ENCODE measurements around the gene KLHDC1. TPM values are rescaled to one million over a fixed set of nuclear protein-coding genes. Genes with fewer than 3 reads are reported as not detected.

Gene KLHDC1
- total RNA-seq, 4 donors from 2014 or later, result 6.6 to 20.3 (median 16.1) TPM

- DNase-seq (ENCODE audit: low spot score in 2 of 2), result no peak
- Histone ChIP-seq H3K36me3 (peaks cover 0 to 10% (median 0%) of the 10 kb centered on the region in 3 donors), H3K27me3 (no peaks in the 10 kb centered on the region), H3K9me3 (no peaks in the 10 kb centered on the region), H3K27ac (no peak overlapping the region), H3K4me1 (no peaks in the 10 kb centered on the region), H3K4me3 (no peak overlapping the region)
- TF ChIP-seq POLR2A (IDR thresholded peaks at IDR 0.05) (no peak), CTCF (IDR thresholded peaks at IDR 0.05) (no peak), EP300 (IDR thresholded peaks at IDR 0.05) (no peak)
Measured at GRCh38 chr14:49670475-49670874, 22.4 kb upstream of the KLHDC1 start.

GRCh38 chr14:49673586-49673985 lies 19.3 kb upstream of the KLHDC1 start:
- Histone ChIP-seq H3K9me3 (no peaks in the 10 kb centered on the region), H3K4me1 (no peaks in the 10 kb centered on the region), H3K4me3 (no peak overlapping the region), H3K27me3 (no peaks in the 10 kb centered on the region), H3K27ac (no peak overlapping the region), H3K36me3 (peaks cover 0 to 15% (median 0%) of the 10 kb centered on the region in 3 donors)
- TF ChIP-seq CTCF (IDR thresholded peaks at IDR 0.05) (no peak), POLR2A (IDR thresholded peaks at IDR 0.05) (no peak), EP300 (IDR thresholded peaks at IDR 0.05) (no peak)
- DNase-seq (ENCODE audit: low spot score in 2 of 2), result no peak
- 92 to 94% methylated on average over 2 of the region's 2 CpGs for WGBS, 2 donors

GRCh38 chr14:49677643-49678042 lies 15.3 kb upstream of the KLHDC1 start:
- WGBS, 2 donors, result 94 to 96% methylated on average over 4 of the region's 4 CpGs
- H3K9me3 ChIP-seq, result no peaks in the 10 kb centered on the region
- H3K4me3 ChIP-seq, result no peak overlapping the region
- H3K4me1 ChIP-seq, result no peaks in the 10 kb centered on the region
- H3K27me3 ChIP-seq, result no peaks in the 10 kb centered on the region
- H3K27ac ChIP-seq, result no peak overlapping the region
- TF ChIP-seq CTCF (IDR thresholded peaks at IDR 0.05) (no peak), POLR2A (IDR thresholded peaks at IDR 0.05) (no peak), EP300 (IDR thresholded peaks at IDR 0.05) (no peak)
- no peak for DNase-seq (ENCODE audit: low spot score in 2 of 2)
- H3K36me3 ChIP-seq, result peaks cover 0 to 14% (median 0%) of the 10 kb centered on the region in 3 donors

GRCh38 chr14:49679271-49679670 lies 13.6 kb upstream of the KLHDC1 start:
- H3K27ac ChIP-seq, result no peak overlapping the region
- no peak overlapping the region for H3K4me3 ChIP-seq
- H3K9me3 ChIP-seq, result no peaks in the 10 kb centered on the region
- no peaks in the 10 kb centered on the region for H3K27me3 ChIP-seq
- WGBS, 2 donors, result 62 to 65% methylated on average over 2 of the region's 2 CpGs
- H3K4me1 ChIP-seq, result no peaks in the 10 kb centered on the region
- no peak for TF ChIP-seq EP300 (IDR thresholded peaks at IDR 0.05)
- TF ChIP-seq CTCF (IDR thresholded peaks at IDR 0.05), result no peak
- TF ChIP-seq POLR2A (IDR thresholded peaks at IDR 0.05), result no peak
- peaks cover 0 to 8% (median 0%) of the 10 kb centered on the region in 3 donors for H3K36me3 ChIP-seq
- DNase-seq (ENCODE audit: low spot score in 2 of 2), result no peak

- WGBS, 2 donors, result 91 to 94% methylated on average over 4 of the region's 4 CpGs
- H3K36me3 ChIP-seq, result peaks cover 0 to 3% (median 0%) of the 10 kb centered on the region in 3 donors
- H3K9me3 ChIP-seq, result no peaks in the 10 kb centered on the region
- TF ChIP-seq EP300 (IDR thresholded peaks at IDR 0.05), result no peak
- TF ChIP-seq POLR2A (IDR thresholded peaks at IDR 0.05), result no peak
- TF ChIP-seq CTCF (IDR thresholded peaks at IDR 0.05), result no peak
- H3K27ac ChIP-seq, result no peak overlapping the region
- peaks cover 0 to 14% (median 0%) of the 10 kb centered on the region in 4 donors for H3K4me1 ChIP-seq
- DNase-seq (ENCODE audit: low spot score in 2 of 2), result no peak
- no peak overlapping the region for H3K4me3 ChIP-seq
- H3K27me3 ChIP-seq, result no peaks in the 10 kb centered on the region
Measured at GRCh38 chr14:49686425-49686824, 6.5 kb upstream of the KLHDC1 start.

Measured in tibial nerve (tissue), 4 donors.